Measurements from ENCODE around the gene ENOX1. TPM values are rescaled to one million over a fixed set of nuclear protein-coding genes. Genes with fewer than 3 reads are reported as not detected.

Gene ENOX1
- total and polyA plus RNA-seq, 2 of the 8 experiments (the other 6 are each of a cell fraction or from before 2014, with no cell fraction given), result 0.23 to 0.37 TPM

GRCh38 chr13:43804461-43805070 is 17.8 kb upstream of the ENOX1 start (continued):
- TF ChIP-seq MAFK (IDR thresholded peaks at IDR 0.05; ENCODE audit: low read depth, low read length), result no peak

All from H1 (cell line).